ENCODE measurements around the gene CHD2.

GRCh38 chr15:92933831-92934230 is 33.7 kb downstream of the CHD2 start:
- TF ChIP-seq, protein P1, sequence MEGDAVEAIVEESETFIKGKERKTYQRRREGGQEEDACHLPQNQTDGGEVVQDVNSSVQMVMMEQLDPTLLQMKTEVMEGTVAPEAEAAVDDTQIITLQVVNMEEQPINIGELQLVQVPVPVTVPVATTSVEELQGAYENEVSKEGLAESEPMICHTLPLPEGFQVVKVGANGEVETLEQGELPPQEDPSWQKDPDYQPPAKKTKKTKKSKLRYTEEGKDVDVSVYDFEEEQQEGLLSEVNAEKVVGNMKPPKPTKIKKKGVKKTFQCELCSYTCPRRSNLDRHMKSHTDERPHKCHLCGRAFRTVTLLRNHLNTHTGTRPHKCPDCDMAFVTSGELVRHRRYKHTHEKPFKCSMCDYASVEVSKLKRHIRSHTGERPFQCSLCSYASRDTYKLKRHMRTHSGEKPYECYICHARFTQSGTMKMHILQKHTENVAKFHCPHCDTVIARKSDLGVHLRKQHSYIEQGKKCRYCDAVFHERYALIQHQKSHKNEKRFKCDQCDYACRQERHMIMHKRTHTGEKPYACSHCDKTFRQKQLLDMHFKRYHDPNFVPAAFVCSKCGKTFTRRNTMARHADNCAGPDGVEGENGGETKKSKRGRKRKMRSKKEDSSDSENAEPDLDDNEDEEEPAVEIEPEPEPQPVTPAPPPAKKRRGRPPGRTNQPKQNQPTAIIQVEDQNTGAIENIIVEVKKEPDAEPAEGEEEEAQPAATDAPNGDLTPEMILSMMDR (IDR thresholded peaks at IDR 0.05; ENCODE audit: insufficient read depth, low read depth, low read length): no peak
- TF ChIP-seq EZH2 (IDR thresholded peaks at IDR 0.05; ENCODE audit: insufficient read depth, low read length): no peak

Measured in astrocyte (in vitro differentiated cells and primary cell).